HT1080 (cell line): Measurements from ENCODE around the gene ADAMTS2. TPM values are rescaled to one million over a fixed set of nuclear protein-coding genes. Genes with fewer than 3 reads are reported as not detected.
"Not testable (repeated sequence)": the region's sequence is repeated elsewhere in the genome, so short reads cannot be mapped to it uniquely, and the experiment has no call there.

ENCODE experiments used
- DNase-seq: peaks from one replicate; pipeline ENCODE4 v3.0.0-alpha.2; 2015; ENCODE audit warnings: low read depth
- total RNA-seq: library from RNA; depleted of rRNA; stranded (reverse); fragments of >200 nt; shearing (Covaris generic); gene quantifications from 2 replicates; pipeline ENCODE4 v1.2.3, GENCODE V29; 2014

ADAMTS2 gene
- total RNA-seq, 1 experiment from 2014 or later, result 0.69 TPM

DNA sequence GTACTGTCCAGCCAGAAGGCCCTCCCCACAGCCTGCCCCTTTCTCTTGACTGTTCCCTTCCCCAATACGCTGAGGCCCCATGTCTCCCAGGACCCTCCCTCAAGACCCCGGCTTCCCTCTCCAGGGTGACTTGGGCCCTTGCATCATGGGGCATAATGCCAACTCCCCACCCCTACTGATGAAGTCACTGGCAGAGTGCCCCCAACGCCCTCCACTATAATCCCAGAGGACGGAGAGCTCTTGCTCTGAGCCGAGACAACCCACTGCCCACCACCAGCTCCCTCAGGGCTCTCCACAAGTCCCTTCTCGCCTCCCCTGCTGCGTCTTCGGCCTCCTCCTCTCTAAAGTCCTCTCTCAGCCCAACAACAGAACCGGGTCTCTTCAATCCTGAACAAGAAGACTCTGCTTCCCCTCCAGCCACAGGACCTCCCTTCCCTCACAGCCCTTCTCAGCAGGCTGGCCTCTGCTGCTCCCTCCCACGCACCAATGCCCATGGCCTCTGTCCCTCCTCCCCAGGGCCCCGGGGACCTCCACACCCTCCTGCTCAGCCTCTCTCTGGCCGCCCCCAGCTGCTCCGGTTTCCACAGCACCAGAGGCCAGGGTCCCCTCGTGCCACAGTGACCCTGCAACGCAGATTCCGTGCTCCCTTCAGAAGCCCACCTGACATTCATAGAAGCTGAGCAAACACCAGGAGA, 47.6 kb downstream of the ADAMTS2 start:
- no peak for DNase-seq

DNA sequence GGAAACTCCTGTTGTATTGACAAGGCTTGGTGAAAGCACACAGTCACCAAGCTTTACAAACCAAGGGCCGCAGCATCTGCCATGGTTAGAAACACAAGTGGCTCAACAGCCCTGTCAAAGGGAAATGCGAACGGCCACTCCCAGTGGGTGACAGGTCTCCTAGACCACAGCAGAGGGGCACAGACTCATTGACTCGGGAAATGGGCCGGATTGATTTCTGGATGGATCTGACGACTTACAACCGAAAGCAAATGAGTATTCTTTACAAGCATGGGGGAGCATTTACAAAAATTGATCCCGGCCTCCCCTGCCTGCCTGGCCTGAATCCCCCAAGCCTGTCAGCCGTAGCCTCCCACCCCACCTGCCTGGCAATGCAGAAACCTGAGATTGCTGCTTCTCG, 48.2 kb downstream of the ADAMTS2 start:
- DNase-seq, result no peak

DNA sequence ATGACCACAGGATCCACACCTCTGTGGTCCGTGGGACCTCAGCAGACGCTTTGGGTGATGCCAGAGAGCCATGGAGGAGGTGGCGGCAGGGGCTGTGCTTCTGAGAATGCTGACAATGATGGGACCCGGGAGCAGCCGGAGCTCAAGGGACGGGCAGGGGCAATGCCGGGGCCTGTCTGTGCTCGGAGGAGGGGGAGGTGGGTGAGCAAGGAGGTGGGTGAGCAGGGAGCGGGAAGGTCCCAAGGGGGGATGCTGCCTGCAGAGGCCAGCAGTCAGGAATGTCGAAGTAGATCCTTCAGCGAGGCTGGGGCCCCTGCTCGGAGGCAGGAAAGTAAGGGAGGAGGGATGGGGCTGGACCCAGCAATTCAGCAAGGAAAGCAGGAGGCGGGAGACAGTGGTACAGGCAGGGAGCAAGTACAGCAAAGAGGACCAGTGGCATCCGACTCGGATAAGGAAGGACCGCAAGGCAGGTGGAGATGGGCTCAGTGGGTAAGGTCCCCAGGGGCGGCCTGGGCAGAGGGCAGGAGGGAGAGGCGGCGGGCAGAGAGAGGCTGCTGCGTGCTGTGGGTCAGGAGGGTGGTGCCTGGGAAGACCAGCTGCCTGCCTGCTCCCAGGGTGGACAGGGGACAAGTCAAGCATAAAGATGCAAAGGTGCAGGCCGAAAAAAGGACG, 49.0 kb downstream of the ADAMTS2 start:
- no peak for DNase-seq

DNA sequence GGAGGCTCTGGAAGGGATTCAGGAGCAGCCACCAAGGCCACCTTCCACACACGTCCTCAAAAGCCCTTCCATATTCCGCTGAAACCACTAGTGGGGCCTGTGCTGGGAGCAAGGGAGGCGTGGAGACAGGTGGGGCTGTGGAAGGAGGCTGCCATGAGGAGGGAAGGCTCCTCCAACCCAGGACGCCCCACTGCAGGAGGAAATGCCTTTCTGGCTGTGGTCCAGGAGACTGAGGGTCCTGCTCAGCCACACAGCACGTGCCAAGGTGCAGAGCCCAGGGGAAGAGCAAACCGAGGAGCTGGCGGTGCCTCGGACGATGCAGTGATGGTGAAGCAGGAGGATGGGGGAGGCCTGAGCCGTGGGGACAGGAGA, 49.5 kb downstream of the ADAMTS2 start:
- DNase-seq, result no peak

DNA sequence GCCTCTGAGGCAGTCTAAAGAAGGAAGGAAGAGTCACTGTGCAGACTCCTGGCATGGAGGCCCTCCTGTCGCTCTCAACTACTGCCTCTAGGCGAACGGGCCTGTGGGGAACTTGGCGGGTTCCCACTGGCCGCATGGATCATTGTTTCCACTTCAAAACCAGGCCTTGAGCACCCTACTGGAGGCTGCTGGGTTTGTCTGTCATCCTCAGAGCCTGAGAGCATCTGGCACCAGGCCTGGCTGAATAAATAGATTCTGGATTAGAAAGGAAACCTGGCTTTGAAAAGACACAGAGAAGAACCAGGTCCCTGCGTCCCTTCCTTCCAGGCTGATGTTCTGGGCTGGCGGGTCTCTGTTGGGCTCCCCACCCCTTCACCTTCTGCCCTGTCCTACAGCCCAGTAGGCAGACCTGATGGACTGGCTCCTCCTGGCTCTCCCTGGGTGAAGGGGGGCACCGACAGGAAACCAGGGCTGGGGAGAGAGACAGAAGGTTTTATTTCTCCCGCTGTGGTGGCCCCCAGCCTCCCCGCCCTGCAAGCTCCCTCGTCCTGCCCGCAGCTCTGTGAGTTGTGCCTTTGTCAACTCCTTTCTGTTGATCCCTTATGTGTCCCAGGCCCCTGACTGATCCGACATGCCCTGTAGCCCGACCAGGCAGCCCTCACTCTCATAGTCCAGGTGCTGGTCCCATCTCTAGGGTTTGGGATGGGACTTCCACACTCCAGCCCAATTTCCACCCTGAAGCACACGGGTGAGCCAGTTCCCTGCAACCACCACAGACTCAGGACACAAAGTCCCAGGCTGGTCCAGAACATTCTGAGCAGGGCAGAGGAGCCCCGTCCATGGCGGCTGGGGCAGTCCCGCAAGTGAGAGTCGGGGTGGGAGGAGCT, 50.1 kb downstream of the ADAMTS2 start:
- no peak for DNase-seq

DNA sequence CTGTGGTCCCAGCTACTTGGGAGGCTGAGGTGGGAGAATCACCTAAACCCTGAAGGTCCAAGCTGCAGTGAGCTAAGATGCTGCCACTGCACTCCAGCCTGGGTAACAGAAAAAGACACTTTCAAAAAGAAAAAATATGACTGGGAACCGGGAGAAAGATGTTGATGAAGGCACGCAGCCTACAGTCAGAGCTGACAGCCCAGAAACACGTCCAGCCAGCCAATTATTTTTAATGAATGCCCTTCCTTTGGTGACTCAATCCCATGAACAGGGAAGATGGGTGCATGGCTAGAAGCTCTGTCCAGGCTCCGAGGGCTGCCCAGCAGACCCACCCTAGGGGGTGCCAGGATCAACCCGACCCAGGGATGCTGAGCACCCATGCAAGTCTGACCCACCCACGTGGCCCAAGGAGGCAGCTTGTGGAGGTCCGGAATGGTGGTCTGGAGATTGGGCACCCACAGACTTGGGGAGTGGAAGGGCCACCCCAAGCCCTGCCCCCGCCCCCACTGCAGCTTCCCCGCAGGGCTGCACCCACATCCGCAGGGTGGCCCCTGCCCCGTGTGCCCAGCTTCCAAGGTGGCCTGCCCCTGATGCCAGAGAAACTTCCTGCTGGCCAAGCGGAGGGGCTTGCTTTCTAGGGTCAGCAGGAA, 51.0 kb downstream of the ADAMTS2 start:
- DNase-seq, result no peak

DNA sequence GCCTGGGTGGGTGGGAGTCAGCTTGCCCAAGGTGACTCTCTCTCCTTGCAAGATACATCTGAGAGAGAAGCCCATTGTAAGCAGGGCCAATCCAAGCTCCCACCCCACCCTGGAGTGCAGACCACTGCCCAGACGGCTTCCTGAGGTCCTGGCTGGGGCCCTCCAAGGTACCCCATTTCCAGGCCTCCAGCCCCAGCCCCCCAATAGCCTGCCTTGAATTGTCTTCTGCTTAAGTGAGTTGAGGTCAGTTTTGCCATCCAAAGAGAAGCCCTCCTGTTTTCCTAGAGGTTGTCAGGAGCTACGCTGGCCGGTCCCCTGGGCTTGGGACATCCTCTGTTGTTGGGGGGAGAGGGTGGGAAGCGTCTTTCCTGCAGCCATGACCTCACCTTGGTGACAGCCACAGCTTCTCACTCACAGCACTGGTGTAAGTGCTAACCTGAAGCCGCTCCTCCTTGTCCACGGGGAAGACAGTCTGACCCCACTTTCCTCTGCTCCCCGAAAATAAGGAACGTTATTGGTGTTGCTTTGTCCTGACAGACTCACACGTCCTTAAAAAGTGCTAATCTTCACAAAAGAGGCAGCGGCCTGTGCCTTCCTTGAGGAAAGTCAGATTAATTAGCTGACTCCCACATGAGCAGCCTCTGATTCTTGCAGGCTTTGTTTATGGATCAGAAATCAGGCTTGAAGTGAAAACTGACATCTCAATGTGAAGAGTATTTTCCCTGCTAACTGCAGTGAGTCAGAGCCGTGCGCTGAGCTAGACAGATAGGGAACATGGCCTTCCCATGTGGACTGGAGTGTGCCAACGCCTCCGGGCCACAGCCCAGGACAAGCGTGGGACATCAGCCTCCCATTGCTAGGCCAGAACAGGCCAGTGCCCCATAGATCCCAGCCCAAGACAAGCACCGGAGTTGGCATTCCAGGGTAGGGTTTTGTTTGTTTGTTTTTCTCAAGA, 52.3 kb downstream of the ADAMTS2 start:
- no peak for DNase-seq

DNA sequence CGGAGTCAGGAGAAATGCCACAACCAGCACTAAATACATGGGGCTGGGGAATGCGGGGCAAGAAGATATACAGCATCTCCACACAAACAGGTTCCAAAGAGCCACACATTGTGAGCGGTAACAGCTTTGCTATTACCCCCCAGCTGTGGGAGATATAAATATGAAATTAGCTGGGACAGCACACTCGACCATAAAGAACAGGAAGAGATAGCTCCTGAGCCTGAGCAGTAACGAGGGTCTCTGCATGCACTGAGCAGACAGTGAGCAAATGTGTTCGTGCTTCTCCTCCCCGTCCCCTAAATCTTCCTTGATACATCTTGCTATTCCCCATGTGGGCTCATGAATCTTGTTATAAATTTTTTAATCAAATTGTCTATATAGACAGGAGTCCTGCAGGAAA, 53.1 kb downstream of the ADAMTS2 start:
- no peak for DNase-seq

DNA sequence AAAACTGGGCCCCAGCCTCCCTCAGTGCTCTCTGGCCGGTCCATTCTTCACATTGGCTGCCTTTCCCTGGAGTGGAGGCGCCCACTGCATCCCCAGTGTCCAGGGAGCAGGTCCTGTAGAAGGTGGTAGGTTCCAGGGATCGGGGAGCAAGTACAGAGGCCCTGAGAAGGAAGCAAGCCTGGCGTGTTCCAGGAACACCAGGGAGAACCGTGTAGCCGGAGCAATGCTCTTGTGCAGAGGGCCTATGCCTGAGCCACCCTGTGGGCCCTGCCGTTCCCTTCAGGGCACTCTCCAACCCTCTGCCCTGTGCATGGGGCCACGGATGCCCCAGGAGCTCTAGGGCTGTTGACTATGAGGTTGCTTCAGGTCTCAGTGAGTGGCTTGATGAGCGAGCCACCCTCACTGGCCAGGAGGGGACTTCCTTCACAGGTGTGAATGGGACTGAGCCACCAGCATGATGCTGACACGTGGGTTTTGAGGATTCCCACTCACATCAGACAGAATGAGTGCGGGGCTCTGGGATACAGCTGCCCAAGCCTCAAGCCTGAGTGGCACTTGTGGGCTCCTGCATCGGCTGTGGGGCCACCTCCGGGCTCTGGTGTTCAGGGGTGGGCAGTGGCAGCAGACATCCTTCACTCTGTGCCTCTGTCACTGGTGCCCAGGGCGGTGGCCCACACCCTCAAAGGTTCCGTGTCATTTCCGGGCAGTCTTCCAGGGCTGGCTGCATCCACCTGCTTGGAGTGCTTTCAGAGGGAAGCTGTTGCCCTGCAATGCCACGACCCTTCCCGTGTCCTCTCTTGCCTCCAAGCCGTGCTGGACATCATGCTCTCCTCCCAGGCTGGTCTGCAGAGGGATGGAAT, 54.4 kb downstream of the ADAMTS2 start:
- DNase-seq, result no peak

DNA sequence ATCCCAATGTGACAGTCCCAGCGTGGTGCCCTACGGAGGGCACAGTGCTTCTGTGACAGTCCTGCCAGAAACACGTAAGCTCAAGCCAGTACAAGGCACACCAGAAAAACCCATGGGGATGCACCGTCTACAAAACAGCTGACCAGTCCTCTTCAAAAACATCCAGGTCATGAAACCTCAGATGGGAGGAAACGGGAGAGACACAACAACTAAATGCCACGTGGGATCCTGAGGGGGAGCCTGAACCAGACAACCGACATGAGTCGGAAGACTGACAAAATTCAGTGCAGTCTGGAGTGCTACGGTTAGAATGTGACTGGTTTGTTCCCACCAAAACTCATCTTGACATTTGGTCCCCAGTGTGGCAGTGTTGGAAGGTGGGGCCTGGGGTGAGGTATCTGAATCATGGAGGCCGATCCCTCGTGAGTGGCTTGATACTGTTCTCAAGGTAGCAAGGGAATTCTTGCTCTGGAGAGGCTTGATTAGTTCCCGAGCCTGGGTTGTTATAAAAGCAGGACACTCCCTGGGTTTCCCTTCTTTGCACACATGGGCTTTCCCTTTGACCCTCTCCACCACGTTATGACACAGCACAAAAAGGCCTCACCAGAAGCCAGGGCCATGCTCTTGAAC, 55.4 kb downstream of the ADAMTS2 start:
- no peak for DNase-seq

DNA sequence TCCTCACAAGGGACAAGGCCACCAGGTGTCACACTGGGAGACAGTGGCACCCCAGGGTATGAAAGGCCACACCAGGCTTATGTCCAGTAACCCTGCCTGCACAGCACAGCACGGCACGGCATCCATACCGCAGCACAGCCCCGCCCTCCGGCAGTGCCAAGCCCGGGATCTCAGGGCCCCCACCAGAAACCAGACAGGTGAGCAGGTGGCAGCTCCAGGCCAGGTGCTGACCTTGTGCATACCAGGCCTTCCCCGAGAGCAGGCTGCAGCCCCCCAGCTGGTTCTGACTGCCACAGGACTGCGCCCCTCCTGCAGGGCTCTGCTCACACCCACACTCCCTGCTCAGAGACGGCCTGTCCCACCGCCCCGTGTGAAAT, 56.5 kb downstream of the ADAMTS2 start:
- DNase-seq, result no peak

DNA sequence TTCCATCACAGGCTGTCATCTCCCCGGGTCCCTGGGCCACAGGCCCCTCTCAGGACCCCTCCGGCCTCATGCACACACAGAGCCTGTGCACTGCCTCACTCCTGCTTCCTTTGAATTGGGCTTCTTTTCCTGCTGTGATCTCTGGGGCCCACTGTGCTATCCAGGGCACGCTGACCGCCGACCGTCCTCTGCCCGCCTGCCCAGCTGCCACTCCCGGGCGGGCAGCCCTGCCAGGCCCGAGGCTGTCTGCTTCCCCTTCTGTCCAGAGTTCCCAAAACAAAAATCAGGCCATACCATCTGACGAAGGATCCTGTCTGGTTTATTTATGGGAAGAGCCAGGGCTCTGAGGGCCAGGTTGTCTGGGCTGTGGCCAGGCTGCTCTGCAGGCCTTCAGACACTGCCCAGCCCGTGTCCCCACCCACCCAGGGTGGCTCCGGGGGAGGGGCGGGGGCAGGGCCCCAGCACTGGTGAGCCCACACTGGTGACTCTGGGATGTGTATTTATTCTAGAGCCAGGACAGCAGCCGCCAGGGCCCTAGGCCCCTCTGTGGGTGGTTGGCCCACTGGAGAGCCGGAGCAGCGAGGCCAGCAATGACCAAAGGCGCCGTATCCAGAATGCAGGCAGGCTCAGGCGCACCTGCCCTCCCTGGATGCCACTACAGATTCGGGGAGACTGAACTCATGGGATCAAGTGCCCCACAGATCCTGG, 57.0 kb downstream of the ADAMTS2 start:
- DNase-seq, result no peak

DNA sequence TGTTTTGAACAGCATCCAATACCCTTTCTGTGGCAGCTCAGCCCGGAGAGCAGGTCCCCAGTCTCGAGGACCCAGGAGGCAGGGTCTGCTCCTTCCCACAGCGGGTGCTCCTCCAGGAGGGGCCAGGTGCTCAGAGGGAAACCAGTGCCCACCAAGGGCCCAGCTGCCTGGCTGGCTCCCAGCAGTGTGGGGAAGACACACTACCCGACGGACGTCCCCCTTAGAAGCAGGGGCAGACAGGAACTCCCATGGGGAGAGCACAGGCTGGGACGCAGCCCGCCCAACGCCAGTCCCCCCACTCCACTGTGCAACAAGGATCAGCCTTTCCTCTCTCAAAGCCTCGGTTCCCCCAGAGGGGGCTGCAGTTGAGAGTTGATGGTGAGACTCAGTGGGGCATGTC, 57.6 kb downstream of the ADAMTS2 start:
- DNase-seq, result no peak

DNA sequence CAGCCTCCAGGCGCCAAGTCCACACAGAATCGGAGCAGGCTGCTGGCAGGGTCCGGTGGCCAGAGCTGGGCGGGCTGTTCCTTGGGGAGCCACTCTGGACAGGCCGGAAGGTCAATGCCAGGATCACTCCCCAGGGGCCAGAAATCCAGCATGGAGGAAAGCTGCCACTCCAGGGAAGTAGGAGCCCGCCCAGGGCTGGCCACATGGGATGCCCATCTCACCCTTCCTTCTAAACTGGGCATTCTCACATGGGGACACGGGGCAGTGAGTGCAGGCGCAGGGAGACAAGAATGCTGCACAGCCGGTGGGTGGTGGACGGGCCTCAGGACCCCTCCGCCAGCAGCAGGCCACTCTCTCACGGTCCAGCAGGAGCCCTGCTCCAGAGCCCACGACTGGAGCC, 58.2 kb downstream of the ADAMTS2 start:
- DNase-seq, result no peak

DNA sequence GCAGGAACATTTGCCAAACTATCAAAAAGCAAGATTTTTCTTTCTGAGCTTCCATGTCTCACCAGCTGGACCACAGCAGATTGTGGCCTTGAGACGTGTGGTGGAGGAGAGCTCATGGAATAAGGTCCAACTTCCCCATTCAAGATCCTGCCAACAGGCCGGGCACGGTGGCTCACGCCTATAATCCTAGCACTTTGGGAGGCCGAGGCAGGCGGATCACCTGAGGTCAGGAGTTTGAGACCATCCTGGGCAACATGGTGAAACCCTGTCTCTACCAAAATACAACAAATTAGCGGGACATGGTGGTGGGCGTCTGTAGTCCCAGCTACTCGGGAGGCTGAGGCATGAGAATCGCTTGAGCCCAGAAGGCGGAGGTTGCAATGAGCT, 59.5 kb downstream of the ADAMTS2 start:
- DNase-seq, result not testable (repeated sequence)

DNA sequence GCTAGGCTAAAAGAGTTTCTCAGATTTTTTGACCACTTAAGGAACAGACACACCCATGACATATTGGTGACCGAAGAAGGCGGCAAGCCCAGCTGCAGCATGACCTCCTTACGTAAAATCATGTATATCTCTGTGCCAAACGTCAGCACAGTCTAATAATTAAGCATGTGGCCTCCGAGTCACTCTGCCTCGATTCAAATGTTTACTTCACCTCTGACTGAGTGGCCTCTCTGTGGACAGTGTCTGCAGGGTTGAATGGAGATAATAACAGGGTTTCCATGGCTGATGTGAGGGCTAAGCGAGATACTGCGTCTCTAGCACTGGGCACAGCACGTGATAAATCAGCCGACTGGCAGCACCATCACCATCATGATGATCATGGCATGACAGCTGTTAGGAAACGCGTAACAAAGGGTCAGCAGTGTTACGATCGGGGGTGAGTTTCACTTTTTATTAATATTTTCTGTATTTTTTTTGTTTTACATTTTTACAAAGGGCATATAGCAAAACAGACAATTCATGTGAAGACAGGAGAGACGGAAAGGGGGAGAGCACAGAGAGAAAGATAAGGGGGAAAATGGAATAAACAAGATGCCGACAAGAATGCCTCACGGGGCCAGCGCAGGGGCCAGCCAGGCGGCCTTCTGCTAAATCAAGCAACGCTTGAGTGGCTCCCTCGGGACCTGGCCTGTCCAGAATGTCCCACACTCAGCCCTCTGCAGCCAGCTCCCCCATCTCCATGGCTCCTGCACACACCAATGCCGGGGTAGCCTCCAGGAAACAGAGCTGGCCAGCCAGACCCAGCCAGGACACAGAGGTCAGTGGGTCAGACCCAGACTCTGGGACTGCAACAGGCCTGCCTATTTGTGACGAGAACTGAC, 60.3 kb downstream of the ADAMTS2 start:
- no peak for DNase-seq

DNA sequence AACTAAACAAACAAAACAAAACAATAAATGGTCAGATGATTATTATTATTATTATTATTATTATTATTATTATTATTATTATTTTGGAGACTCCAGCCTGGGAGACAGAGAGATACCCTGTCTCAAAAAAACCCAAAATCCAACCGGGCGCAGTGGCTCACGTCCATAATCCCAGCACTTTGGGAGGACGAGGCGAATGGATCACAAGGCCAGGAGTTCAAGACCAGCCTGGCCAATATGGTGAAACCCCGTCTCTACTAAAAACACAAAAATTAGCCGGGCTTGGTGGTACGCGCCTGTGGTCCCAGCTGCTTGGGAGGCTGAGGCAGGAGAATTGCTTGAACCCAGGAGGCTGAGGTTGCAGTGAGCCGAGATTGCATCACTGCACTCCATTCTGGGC, 61.4 kb downstream of the ADAMTS2 start:
- DNase-seq, result not testable (repeated sequence)

DNA sequence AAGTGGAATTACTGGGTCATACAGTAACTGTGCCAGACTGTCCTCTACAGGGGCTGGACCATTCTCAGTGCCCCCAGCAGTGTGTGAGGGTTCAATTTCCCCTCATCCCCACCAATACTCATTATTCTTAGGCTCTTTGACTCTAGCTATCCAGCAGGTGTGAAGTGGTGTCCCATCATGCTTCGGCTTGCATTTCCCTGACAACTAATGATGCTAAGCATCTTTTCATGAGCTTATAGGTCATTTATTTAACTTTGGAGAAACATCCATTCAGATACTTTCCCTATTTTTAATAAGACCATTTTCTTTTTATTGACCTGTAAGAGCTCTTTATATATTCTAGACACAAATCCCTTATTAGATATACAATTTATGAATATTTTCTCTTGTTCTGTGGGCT, 63.6 kb downstream of the ADAMTS2 start:
- no peak for DNase-seq
